Choroid plexus epithelial cell (primary cell): ENCODE data around the gene HOXA5.

Experiments used
- DNase-seq: peaks from one replicate; pipeline ENCODE4 v3.0.0-alpha.2; 2010; ENCODE audit warnings: low read depth
- H3K4me3 ChIP-seq: 2 replicates; pipeline ENCODE4 v1.5.1; 2011; ENCODE audit warnings: low read depth, mild to moderate bottlenecking, control low read depth, low read length, moderate library complexity
- TF ChIP-seq, protein P1 (sequence below): conservative IDR thresholded peaks from 2 replicates; pipeline ENCODE4 v1.5.1; 2011; ENCODE audit warnings: low read depth, mild to moderate bottlenecking, control low read depth, inconsistent platforms, low read length, moderate library complexity

HOXA5 gene

GRCh38 chr7:27189295-27189996, 46.0 kb upstream of the HOXA5 start:
- no peak overlapping the region for H3K4me3 ChIP-seq
- TF ChIP-seq, protein P1, sequence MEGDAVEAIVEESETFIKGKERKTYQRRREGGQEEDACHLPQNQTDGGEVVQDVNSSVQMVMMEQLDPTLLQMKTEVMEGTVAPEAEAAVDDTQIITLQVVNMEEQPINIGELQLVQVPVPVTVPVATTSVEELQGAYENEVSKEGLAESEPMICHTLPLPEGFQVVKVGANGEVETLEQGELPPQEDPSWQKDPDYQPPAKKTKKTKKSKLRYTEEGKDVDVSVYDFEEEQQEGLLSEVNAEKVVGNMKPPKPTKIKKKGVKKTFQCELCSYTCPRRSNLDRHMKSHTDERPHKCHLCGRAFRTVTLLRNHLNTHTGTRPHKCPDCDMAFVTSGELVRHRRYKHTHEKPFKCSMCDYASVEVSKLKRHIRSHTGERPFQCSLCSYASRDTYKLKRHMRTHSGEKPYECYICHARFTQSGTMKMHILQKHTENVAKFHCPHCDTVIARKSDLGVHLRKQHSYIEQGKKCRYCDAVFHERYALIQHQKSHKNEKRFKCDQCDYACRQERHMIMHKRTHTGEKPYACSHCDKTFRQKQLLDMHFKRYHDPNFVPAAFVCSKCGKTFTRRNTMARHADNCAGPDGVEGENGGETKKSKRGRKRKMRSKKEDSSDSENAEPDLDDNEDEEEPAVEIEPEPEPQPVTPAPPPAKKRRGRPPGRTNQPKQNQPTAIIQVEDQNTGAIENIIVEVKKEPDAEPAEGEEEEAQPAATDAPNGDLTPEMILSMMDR, result no peak
- DNase-seq, result no peak

DNA sequence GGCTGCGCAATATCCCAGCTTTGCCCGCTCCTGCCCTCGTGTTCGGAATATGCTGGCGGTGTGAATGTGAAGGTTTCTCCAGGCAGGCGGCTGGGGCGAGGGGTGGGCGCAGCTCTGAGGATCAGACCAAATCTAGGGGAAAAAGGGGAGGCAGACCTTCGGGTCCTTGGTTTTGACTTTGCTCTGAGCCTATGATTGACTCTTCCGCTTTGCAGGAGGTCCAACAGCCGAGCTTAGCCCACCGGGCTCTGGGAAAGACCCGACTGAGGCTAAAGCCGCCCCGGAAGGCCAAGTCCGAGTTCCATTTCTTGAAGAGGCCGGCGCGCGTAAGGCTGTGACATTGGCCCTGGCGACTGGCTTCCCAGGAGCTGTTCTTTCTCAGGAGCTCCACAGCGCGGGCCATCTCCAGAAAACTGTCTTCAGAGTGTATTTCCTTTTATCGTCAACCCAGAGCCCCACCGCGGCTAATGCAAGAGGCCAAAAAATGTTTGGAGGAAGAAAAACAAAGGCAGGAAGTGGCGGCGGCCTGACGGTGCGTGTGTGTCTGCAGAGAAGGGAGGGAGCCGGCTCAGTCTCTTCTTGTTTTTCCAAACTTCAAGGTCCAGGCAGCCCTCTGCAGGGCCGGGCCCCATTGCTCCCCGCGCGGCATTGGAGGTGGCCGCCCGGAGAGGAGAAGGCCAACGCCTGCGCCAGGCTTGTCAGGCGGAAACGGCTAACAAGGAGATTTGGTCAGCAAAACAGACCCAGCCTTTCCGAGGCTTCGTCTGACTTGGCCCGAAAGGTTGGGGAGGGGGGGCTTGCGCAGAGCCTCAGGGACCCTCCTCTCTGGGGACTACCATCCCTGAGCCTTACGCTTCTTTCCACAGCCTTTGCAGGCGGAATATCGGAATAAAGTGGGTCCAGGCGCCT, 45.2 kb upstream of the HOXA5 start:
- TF ChIP-seq, protein P1, result no peak
- H3K4me3 ChIP-seq, result no peak overlapping the region
- DNase-seq, result no peak

- H3K4me3 ChIP-seq, result no peak overlapping the region
These were observed 44.2 kb upstream of the HOXA5 start for GRCh38 chr7:27187475-27188385.

DNA sequence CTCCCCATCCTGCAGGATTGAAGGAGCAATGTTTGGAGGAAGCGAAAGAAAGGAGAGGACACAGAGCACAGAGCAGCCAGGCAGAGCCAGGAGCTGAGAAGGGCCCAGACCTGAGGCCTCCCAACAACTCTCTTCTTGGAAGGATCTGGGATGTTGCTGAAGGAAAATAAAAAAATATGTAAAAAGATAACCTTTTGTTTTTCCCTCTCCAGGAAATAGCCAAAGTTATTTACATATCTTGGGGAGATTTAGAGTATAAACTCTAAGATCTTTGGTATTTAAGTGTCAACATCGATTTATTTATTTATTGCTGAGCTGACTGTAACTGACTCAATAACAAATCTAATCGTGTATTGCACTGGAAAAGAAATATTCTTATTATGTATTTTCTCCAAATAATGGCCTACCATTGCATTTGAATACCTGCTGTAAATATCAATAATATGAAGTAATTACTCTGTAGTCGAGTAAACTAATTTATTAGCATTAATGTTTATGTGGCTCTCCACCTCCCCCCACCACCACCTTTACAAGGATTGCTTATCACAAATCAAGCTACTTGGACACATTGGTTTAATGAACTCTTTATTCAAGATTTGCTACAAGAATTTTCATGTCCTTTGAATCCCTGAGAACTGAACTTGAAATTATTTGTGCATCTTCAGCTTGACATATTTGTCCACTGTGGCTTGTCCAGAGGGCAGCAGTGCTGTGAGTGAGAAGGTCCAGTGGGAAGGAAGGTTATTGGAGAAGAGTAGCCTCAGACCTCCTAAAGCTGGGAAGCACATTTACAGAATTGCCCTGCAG, 43.4 kb upstream of the HOXA5 start:
- DNase-seq, result no peak
- H3K4me3 ChIP-seq, result no peak overlapping the region
- TF ChIP-seq, protein P1, result no peak

More at GRCh38 chr7:27187475-27188385, 44.2 kb upstream of the HOXA5 start:
- DNase-seq, result no peak
- TF ChIP-seq, protein P1, result no peak

- DNase-seq, result no peak
- H3K4me3 ChIP-seq, result no peak overlapping the region
- TF ChIP-seq, protein P1, result no peak
These were observed 42.6 kb upstream of the HOXA5 start for GRCh38 chr7:27185854-27186667.
